HUDEP-2 (cell line): ENCODE measurements around the gene SLC6A15.

Experiments
- DNase-seq, 76 experiments: peaks; one replicate each; lab custom pipeline; 2025; ENCODE audit not compliant: unreplicated experiment in 76 of 76; lab: John Stamatoyannopoulos, UW

SLC6A15 gene

GRCh38 chr12:84875241-84875640, 37.4 kb downstream of the SLC6A15 start:
- DNase-seq: no peak

- DNase-seq: no peak
Measured at GRCh38 chr12:84874825-84875139, 37.8 kb downstream of the SLC6A15 start.

- DNase-seq: peak in 18 of 76 experiments; percentile 1 to 45 (median 12)
Measured at GRCh38 chr12:84874125-84874824, 38.3 kb downstream of the SLC6A15 start.

GRCh38 chr12:84862186-84862585, 50.4 kb downstream of the SLC6A15 start:
- DNase-seq: no peak

- DNase-seq: no peak
Measured at GRCh38 chr12:84860718-84861117, 51.9 kb downstream of the SLC6A15 start.

GRCh38 chr12:84858796-84859195, 53.8 kb downstream of the SLC6A15 start:
- DNase-seq: no peak

GRCh38 chr12:84857525-84858208, 54.9 kb downstream of the SLC6A15 start:
- no peak for DNase-seq

GRCh38 chr12:84856156-84856900, 56.3 kb downstream of the SLC6A15 start:
- no peak for DNase-seq

GRCh38 chr12:84843593-84844144, 68.9 kb downstream of the SLC6A15 start:
- DNase-seq: no peak

- DNase-seq: peak in 16 of 76 experiments; percentile 0 to 39 (median 13)
Measured at GRCh38 chr12:84842406-84843013, 70.1 kb downstream of the SLC6A15 start.

GRCh38 chr12:84841591-84841990, 71.0 kb downstream of the SLC6A15 start:
- no peak for DNase-seq

GRCh38 chr12:84840356-84840755, 72.2 kb downstream of the SLC6A15 start:
- no peak for DNase-seq

GRCh38 chr12:84826925-84827324, 85.7 kb downstream of the SLC6A15 start:
- no peak for DNase-seq

- DNase-seq: no peak
Measured at GRCh38 chr12:84825149-84825548, 87.5 kb downstream of the SLC6A15 start.

- DNase-seq: no peak
Measured at GRCh38 chr12:84822525-84822924, 90.1 kb downstream of the SLC6A15 start.

- DNase-seq: no peak
Measured at GRCh38 chr12:84816916-84817695, 95.5 kb downstream of the SLC6A15 start.

- peak in 1 of 76 experiments; percentile 1 for DNase-seq
Measured at GRCh38 chr12:84814664-84815245, 97.8 kb downstream of the SLC6A15 start.

- DNase-seq: no peak
Measured at GRCh38 chr12:84813780-84814663, 98.6 kb downstream of the SLC6A15 start.

- no peak for DNase-seq
Measured at GRCh38 chr12:84811291-84811690, 101.3 kb downstream of the SLC6A15 start.
